ENCODE results near the gene ABLIM1.

ABLIM1 gene

GRCh38 chr10:114611617-114612016, 46.5 kb downstream of the ABLIM1 start:
- TF ChIP-seq REST (IDR thresholded peaks at IDR 0.05; ENCODE audit: insufficient read depth in 1 of 2, low read depth in 2 of 2, low read length in 2 of 2) (no peak), POLR2AphosphoS5 (IDR thresholded peaks at IDR 0.05; ENCODE audit: low read depth, low read length) (no peak), SIN3A (IDR thresholded peaks at IDR 0.05; ENCODE audit: borderline replicate concordance, insufficient read depth, low read length) (no peak), TAF1 (IDR thresholded peaks at IDR 0.05; ENCODE audit: borderline replicate concordance, insufficient read depth, low read length) (no peak), FOXP2 (optimal IDR thresholded peaks at IDR 0.05; ENCODE audit: borderline replicate concordance, extremely low read depth, extremely low read length, insufficient read depth) (no peak)

GRCh38 chr10:114609518-114610426, 48.3 kb downstream of the ABLIM1 start:
- no peak for TF ChIP-seq POLR2AphosphoS5 (IDR thresholded peaks at IDR 0.05; ENCODE audit: low read depth, low read length)
- TF ChIP-seq REST (IDR thresholded peaks at IDR 0.05; ENCODE audit: insufficient read depth in 1 of 2, low read depth in 2 of 2, low read length in 2 of 2): peak in 1 of 2 experiments; percentile 57; a peak in 1 of 4 replicates

- no peak for TF ChIP-seq REST (IDR thresholded peaks at IDR 0.05; ENCODE audit: insufficient read depth in 1 of 2, low read depth in 2 of 2, low read length in 2 of 2)
Observed at GRCh38 chr10:114607358-114607998, 50.6 kb downstream of the ABLIM1 start.

- TF ChIP-seq POLR2AphosphoS5 (IDR thresholded peaks at IDR 0.05; ENCODE audit: low read depth, low read length) (no peak), TAF1 (IDR thresholded peaks at IDR 0.05; ENCODE audit: borderline replicate concordance, insufficient read depth, low read length) (no peak), REST (IDR thresholded peaks at IDR 0.05; ENCODE audit: insufficient read depth in 1 of 2, low read depth in 2 of 2, low read length in 2 of 2) (no peak), FOXP2 (optimal IDR thresholded peaks at IDR 0.05; ENCODE audit: borderline replicate concordance, extremely low read depth, extremely low read length, insufficient read depth) (no peak)
Observed at GRCh38 chr10:114605155-114605797, 52.8 kb downstream of the ABLIM1 start.
